HG02870 (cell line): ENCODE results near the gene CDK1.

ENCODE experiments used
- ATAC-seq: cut with Tn5 transposase; IDR thresholded peaks from one replicate; pipeline ENCODE4 v1.9.1; 2021; ENCODE audit warnings: mild to moderate bottlenecking, moderate library complexity; ENCODE audit not compliant: unreplicated experiment

CDK1 gene

DNA sequence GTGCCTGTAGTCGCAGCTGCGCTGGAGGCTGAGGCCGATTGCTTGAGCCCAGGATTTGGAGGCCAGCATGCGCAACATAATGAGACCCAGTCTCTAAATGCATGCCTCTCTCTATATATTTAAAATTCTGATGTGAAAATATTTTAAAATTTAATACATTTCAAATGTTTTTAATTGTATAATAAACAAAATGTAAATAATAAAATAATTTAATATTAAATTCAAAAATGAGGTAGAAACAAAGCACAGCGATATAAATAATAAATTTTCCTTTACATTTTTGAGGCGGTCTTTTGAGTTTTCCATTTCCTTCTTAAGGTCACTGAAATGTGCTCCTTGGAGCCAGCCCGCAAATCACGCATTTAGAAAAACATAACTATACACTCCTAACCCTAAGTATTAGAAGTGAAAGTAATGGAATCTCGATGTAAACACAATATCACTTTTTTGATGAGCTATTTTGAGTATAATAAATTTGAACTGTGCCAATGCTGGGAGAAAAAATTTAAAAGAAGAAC is 523 bp upstream of the CDK1 start:
- ATAC-seq = peak; percentile 9

DNA sequence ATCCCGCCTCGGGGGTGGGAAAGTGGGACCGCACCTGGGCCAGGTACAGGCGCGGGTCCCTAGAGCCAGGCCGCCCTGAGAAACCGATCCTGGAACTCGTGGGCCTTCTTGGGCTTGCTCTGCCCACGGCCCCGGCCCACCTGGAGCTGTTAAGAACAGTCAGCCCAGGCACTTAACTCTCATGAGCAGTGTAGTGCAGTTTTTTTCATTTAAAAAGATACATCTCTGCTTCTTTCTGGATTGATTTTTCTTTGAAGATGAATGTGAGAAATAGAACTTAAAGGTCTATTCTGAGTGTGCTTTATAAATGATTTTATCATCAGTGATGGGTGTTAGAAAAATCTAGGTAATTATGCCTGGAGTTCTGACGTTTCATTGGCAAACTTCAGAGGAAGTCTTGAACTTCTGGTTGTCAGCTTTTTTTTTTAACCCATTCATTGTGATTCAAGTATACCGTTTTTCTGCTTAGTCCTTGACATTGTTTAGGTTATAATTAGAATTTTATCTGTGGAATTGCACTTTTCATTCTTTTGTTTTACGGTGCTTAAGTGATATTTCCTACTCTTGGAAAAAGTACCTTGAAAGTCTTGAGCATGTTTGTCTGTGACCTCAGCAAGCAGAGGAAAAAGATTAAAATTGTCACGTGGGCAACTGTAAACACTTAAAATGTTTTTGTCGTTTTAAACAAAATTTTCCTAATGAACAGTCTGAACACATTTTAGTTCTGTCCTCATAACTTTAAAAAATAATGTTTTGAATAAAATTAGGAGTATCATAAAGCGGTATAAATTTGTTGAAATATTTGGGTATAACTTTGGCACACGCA is 906 bp downstream of the CDK1 start:
- peak; percentile 12 for ATAC-seq

DNA sequence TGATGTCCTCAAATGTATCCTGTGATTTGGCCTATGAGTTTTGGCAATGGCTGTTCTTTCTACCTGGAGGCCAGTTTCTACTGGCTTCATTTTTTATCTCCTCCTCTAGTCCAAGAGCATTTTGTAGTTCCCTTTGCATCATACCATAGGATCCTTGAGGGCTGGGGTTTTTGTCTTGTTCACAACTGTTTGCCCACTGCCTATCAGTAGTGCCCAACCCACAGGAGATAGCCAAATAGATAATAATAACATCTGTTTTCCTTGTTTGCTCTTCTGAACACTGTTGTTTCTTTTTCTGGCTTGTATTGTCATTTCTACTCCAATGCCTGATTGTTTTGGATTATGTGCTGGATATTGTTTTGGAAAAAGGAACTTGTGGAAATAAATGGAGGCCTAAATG is 3.4 kb downstream of the CDK1 start:
- no peak for ATAC-seq

DNA sequence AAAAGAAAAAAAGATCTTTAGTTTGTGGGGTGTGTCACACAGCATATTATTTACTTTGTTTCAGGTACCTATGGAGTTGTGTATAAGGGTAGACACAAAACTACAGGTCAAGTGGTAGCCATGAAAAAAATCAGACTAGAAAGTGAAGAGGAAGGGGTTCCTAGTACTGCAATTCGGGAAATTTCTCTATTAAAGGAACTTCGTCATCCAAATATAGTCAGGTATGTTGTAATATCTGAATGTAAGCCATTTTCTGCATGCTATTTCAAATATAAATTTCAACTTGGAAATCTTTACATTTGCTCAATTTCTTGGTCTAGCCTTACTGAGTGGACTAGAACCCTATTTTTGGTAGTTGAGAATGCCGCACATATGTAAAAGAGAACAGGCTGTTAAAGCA is 6.4 kb downstream of the CDK1 start:
- no peak for ATAC-seq

DNA sequence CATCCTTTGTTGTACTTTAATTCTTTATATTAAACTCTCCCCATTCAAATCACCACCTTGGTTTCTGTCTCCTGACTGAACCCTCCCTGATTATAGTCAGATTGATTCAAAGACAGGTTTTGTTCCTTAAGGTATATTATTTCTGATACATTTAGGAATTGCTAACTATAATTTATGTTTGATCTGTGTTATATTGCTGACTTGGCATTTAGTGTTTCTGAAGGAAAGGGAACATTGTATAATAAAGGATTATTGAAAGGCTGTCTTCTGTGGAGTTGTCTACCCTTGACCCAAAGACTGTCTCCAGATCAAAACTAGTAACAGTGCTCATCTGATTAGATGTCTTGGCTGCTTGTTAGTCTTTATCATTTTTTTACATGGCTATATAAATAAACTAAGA is 10.3 kb downstream of the CDK1 start:
- no peak for ATAC-seq

DNA sequence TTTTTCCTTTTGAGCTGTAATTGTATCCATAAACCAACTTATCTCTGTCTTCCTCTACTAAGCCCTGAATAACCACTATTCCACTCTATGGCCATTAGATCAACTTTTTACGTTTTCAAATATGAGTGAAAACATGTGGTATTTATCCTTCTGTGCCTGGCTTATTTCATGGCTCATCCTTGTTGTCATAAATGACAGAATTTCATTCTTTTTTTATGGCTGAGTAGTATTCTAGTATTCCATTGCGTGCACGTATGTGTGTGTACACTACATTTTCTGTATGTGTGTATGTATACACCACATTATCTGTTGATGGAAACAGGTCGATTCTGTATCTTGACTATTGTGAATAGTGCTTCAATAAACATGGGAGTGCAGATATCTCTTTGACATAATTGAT is 11.1 kb downstream of the CDK1 start:
- no peak for ATAC-seq

DNA sequence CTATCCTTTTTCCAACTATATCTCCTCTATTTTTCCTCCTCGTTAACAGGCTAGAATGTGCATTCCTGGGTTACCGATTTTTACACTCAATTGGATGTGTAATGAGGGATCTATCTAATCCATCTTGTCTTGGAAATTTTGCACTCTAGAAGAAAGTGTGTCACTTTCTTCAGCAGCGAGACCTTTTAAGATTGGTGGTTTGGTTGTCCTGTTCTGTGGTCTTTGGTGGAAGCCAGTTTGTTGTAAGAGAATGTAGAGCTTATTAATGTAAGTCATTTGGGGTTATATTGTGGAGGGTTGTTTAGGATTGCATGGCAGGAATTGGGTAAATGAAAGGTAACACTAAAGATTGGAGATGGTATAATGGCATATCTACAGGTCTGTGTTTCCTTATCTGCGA is 16.7 kb downstream of the CDK1 start:
- ATAC-seq = no peak

DNA sequence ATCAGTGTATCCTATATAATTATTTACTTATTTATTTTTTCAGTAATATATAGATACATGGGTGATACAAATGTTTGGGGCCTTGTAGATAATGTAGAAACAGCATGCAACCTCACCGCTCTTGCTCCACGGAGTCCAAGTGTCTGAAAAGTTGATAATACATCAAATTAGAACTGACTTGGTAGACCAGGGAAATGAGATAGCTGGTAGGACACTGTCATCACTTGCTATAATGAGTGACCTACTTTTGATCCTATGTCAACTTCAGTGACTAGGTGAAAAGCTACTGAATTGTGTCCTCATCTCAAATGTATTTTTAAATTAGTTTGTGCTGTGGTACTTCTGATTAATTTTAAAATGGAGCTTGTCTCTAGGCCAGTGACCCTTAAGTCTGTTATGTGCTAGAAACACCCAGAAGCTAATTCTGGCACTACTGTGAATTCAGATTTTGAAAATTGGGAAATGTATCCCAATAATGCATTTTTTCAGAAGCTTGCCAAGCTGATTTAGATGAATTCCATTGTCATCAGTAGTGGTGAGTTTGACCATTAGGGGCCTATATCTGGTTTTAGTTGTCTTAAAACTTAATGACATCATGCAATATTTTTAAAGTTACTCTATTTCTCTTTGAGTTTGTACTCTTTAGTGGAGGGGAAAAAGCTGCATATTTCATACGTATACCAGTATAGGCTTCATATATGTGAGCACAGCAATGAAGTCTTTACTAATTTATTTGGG is 17.4 kb downstream of the CDK1 start:
- ATAC-seq = no peak

DNA sequence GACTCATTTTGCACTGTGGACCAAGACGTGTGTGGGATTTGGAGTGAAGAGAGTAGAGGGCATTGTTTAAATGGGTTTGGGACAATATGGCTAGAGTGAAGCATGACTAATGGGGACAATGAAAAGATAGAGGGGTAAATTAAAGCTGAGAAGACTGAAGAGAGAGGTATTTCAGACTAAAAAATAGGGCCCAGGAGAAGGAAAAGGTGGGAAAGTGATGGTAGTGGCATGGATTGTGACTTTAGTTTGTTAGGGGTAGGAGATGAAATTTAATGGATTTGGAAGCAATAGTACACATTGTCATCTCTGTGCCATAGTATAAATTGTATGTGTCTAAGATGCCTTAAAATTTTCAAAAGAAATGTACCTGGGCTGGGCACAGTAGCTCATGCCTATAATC is 18.2 kb downstream of the CDK1 start:
- ATAC-seq = no peak

DNA sequence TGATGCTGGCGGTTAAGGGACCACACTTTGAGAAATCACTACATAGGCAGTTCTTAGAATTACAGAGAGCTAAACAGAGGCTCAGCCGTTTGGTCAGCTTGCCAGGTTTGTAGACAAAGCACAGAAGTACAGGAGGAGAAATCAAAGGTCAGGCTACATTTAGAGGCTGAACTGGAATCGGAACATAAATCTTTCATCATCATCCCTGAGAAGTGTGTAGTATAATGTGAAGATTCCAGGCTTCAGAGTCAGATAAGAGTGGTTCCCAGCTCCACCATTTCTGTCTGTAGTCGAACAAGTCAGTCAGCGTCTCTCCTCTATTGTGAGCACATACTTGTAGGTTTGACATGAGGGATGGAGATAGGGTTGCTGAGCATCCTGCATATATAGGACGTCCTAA is 18.9 kb downstream of the CDK1 start:
- no peak for ATAC-seq

DNA sequence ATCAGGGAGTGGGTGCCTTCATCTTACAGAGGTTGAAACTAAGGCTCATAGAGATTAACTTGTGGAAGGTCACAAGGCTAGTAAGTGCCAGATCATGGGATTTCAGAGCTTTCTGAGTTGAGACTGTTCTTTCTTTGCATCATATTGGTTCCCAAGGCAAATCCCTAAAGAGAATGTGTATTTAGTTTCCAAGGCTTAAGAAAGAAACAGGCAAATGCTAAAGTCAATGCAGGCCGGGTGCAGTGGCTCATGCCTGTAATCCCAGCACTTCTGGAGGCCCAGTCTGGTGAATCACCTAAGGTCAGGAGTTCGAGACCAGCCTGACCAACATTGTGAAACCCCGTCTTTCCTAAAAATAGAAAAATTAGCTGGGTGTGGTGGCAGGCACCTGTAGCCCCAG is 19.8 kb downstream of the CDK1 start:
- ATAC-seq = no peak

DNA sequence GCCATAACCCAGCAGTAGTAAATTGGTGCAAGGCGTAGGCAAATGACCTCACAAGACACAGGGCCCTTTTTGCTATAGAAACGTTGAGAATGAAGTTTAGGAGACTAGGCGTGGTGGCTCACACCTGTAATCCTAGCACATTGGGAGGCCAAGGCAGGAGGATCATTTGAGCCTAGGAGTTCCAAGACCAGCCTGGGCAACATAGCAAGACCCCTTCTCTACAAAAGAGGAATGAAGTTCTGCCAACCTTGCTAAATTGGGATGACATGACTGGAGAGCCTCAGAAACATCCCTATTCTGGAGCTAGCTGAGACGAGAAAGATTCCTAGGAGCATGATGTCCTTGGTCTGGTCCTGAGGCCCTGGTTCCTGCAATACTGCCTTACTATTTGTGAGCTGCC is 20.6 kb downstream of the CDK1 start:
- no peak for ATAC-seq

DNA sequence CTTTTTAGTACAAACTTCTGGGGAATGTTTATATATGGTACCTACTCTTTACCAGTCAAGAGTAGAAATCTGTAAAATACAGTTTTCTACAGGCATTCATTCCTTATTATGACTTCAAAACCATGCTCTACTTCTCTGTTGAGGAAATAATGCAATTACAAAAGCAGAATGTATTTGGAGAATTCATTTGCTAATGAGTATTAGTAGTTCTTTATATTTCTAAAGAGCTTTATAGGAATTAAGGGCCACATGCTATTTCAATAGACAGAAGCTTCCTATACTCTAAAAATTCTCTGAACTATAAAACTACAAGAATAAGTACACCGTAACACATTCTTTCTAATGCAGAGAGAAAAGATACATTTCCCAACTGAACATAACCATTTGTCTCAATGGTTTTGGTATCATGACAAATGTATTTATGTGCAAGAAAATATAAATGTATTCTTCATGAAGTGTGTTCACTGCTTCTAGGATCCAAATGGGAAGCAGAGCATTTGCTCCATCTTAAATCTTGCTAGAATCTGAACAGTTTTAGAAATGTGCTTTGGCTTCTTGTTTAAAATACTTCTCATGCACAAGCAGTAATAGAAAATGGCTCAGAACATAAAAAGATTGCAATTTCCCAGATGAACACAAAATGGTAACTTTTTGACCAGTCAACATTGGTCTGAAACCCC is 21.8 kb downstream of the CDK1 start:
- ATAC-seq = no peak

DNA sequence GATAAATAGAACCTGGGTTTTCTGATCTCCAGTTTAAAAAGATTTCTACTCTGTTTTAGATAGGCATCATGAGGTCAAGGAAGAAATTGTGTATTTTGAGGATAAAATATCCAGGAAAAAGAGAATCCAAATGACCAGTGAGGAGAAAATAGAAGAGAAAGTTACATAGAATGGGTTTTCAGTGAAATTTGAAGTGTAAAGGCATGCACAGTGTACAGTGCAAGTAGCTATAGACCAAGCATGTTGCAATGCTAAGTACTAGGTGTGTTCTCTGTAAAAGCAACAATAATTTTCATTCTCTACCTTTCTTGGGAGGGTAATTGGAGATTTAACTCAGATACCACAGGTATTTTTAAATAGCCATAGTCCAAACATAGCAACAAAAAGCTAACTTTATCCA is 22.6 kb downstream of the CDK1 start:
- no peak for ATAC-seq

DNA sequence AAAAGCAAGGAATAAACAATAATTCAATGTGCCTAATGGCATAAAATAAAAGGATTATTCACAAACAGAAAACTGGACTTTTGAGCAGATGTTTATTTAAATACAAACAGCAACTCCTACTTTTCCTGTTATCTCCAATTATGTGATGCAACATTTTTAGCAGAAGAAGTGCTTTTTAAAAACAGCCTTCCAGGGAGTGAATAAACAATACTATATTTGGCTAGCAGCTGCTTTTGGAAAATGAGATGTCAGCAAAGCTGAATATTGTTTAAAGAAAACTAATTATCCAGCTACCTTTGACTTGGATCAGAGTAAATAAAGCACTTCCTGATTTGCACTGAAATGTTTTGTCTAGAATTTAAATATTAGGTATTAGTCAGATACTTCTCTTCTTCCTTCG is 23.2 kb downstream of the CDK1 start:
- ATAC-seq = no peak

DNA sequence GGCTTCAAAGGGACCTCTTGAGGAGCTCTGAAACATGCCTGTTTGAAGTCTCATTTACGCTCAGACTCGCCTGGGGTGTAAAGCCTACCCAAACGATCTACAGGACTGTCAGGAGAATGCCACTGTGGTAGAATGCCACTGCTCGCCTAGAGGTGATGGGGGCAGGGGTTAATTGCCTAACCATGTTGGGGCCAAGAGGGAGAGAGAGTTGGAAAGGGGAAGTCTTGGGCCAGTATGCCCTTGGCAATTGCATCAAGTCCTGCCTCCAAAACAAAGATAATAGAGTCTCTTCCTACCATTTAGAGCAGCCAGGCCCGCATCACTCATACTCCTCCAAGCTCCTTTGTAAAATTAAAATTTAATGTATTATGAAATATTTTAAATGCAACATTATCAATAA is 25.2 kb downstream of the CDK1 start:
- ATAC-seq = no peak

DNA sequence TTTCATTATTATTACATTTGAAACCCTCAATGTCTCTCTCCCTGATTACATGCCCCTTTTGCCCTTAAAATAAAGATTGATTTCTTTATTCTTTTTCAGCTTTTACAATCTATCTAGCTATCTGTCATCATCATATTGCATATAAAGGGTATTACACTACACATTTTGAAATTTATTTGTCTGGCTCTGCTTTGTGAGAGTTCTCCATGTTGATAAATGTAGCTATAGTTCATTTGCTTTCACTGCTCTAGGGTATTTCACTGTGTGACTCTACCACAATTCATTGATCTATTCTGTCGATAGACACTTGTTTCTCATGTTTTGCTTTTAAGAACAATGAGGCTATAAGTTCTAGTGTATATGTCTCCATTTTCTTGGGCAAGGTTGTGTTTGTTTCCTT is 25.6 kb downstream of the CDK1 start:
- no peak for ATAC-seq

DNA sequence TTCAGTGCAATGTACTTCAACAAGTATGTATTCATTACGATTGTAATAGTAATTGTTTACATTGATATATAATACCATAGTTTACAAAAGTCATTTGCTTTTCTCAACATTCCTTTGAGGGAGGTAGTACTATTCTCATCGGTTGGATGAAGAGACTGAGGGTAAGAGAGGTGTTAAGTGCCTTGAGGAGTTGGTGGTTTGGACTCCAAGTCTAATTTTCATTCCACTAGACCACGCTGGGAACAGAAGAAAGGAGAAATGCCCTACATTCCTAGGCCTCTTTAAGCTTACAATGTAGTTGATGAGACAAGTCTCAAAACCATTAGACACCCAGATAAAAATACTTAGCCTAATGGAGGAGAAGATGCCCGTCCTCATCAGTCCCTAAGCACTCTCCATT is 28.6 kb downstream of the CDK1 start:
- no peak for ATAC-seq

DNA sequence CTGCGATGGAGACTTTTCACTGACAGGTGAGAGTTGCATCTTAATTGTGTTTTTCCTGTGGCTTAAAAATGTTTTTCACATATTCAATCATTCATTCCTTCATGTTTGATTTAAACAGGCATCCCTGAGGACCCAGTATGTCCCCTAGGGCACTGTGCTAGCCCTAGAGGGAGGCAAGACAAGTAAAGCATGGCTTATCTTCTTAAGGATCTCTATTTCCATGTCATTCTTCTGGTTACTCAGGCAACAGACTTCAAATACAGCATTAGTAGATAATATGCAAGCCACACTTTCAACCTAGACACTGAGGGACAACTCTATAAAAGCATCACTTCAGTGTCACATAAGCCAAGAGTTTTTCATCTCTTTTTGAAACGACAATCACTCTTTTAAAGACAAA is 29.2 kb downstream of the CDK1 start:
- no peak for ATAC-seq

DNA sequence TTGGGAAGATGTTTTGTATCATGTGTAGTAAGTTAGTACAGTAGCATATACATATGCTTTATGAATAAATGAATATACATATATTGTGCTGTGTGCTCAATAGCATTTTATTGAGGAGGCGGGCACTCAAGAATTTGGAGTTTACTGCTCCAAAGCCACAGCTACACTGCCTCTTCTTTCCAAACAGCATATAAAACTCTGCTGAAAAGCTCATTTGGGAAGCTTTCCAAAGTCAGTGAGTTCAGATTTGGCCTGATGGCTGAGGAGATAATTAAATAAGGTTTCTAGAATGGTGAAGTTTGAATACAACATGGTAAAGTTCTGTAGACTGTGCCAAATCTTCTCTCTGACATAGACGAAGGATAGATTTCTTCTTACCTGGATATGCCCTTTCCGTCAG is 29.8 kb downstream of the CDK1 start:
- ATAC-seq = no peak

DNA sequence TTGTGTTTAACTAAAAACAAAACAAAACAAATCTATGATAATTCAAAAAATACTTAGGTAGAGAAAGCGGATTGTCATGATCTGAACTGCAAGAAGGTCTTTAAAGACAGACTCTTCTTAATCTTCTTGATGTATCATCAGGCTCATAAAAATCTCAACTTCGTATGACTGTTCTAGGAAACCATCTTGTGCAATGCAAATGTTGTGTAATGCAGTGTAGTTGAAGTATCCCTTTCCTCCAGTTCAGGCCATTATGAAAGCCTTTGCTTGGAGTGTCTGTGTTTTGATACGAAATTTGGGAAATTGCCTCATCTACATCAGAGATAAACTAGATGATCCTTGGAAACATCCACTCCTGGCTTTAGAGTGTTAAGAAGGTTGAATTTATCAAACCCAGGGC is 30.9 kb downstream of the CDK1 start:
- ATAC-seq = no peak
